Measurements from ENCODE around the gene SMOC2.

SMOC2 gene

GRCh38 chr6:168440520-168441433, at the start of gene SMOC2:
TSS of gene SMOC2 (plus strand) at chr6:168441184. CDS start at chr6:168441371, 187 bp downstream.
- DNase-seq (ENCODE audit: low spot score), result no peak

GRCh38 chr6:168393126-168393870, 47.7 kb upstream of the SMOC2 start:
- DNase-seq (ENCODE audit: low spot score), result no peak

- DNase-seq (ENCODE audit: low spot score), result no peak
These were observed 46.4 kb upstream of the SMOC2 start for GRCh38 chr6:168394606-168395005.

- DNase-seq (ENCODE audit: low spot score), result no peak
These were observed 45.0 kb upstream of the SMOC2 start for GRCh38 chr6:168395983-168396382.

- no peak for DNase-seq (ENCODE audit: low spot score)
These were observed 44.4 kb upstream of the SMOC2 start for GRCh38 chr6:168396561-168396960.

GRCh38 chr6:168397012-168397411, 44.0 kb upstream of the SMOC2 start:
- DNase-seq (ENCODE audit: low spot score), result no peak

GRCh38 chr6:168400037-168400436, 40.9 kb upstream of the SMOC2 start:
- DNase-seq (ENCODE audit: low spot score), result no peak

GRCh38 chr6:168403370-168404005, 37.5 kb upstream of the SMOC2 start:
- no peak for DNase-seq (ENCODE audit: low spot score)

GRCh38 chr6:168404560-168404959, 36.4 kb upstream of the SMOC2 start:
- no peak for DNase-seq (ENCODE audit: low spot score)

- no peak for DNase-seq (ENCODE audit: low spot score)
These were observed 33.1 kb upstream of the SMOC2 start for GRCh38 chr6:168407842-168408241.

- no peak for DNase-seq (ENCODE audit: low spot score)
These were observed 32.4 kb upstream of the SMOC2 start for GRCh38 chr6:168408504-168409136.

- no peak for DNase-seq (ENCODE audit: low spot score)
These were observed 30.9 kb upstream of the SMOC2 start for GRCh38 chr6:168410035-168410434.

GRCh38 chr6:168410554-168411011, 30.4 kb upstream of the SMOC2 start:
- DNase-seq (ENCODE audit: low spot score), result no peak

GRCh38 chr6:168411130-168411529, 29.9 kb upstream of the SMOC2 start:
- no peak for DNase-seq (ENCODE audit: low spot score)

- no peak for DNase-seq (ENCODE audit: low spot score)
These were observed 29.2 kb upstream of the SMOC2 start for GRCh38 chr6:168411793-168412192.

GRCh38 chr6:168412456-168412855, 28.5 kb upstream of the SMOC2 start:
- DNase-seq (ENCODE audit: low spot score), result no peak

GRCh38 chr6:168413018-168413720, 27.8 kb upstream of the SMOC2 start:
- no peak for DNase-seq (ENCODE audit: low spot score)

- no peak for DNase-seq (ENCODE audit: low spot score)
These were observed 27.1 kb upstream of the SMOC2 start for GRCh38 chr6:168413856-168414255.

- no peak for DNase-seq (ENCODE audit: low spot score)
These were observed 26.5 kb upstream of the SMOC2 start for GRCh38 chr6:168414336-168415097.

- DNase-seq (ENCODE audit: low spot score), result no peak
These were observed 25.6 kb upstream of the SMOC2 start for GRCh38 chr6:168415098-168415992.
